ENCODE measurements around the gene HDAC5. TPM values are rescaled to one million over a fixed set of nuclear protein-coding genes. Genes with fewer than 3 reads are reported as not detected.

Gene HDAC5
- total RNA-seq, 1 donor from 2014 or later = 28.2 TPM

GRCh38 chr17:44030482-44030881 is 93.0 kb downstream of the HDAC5 start:
- no peak for DNase-seq (ENCODE audit: low read depth in 2 of 2)

GRCh38 chr17:44029736-44030135 is 93.7 kb downstream of the HDAC5 start:
- no peak for DNase-seq (ENCODE audit: low read depth in 2 of 2)

Other genes with a start within 250 kb of the HDAC5 start
- gene MPP2, start 216.1 kb downstream of the HDAC5 start, total RNA-seq = under 0.01 TPM in 2 replicates
- not detected in 2 replicates for gene PPY, start 181.2 kb downstream of the HDAC5 start, total RNA-seq
- gene PYY, start 169.7 kb downstream of the HDAC5 start, total RNA-seq = not detected in 2 replicates
- 2.0 and 5.0 TPM in 2 replicates for gene NAGS, start 119.0 kb downstream of the HDAC5 start, total RNA-seq
- gene TMEM101, start 108.7 kb downstream of the HDAC5 start, total RNA-seq = 65.2 and 77.2 TPM in 2 replicates
- gene LSM12, start 57.0 kb downstream of the HDAC5 start, total RNA-seq = 18.7 and 20.9 TPM in 2 replicates
- 24.6 and 25.2 TPM in 2 replicates for gene G6PC3, start 52.9 kb downstream of the HDAC5 start, total RNA-seq
- 0.99 and 1.5 TPM in 2 replicates for gene HROB, start 18.3 kb upstream of the HDAC5 start, total RNA-seq
- gene ASB16, start 47.1 kb upstream of the HDAC5 start, total RNA-seq = not detected in 2 replicates
- gene TMUB2, start 63.3 kb upstream of the HDAC5 start, total RNA-seq = 23.5 and 39.9 TPM in 2 replicates
- gene ATXN7L3, start 76.2 kb upstream of the HDAC5 start, total RNA-seq = 26.8 and 41.7 TPM in 2 replicates
- 28.3 and 40.5 TPM in 2 replicates for gene UBTF, start 96.0 kb upstream of the HDAC5 start, total RNA-seq
- gene SLC4A1, start 144.5 kb upstream of the HDAC5 start, total RNA-seq = not detected in 2 replicates
- 0.22 TPM in 1 of 2 replicates, not detected in the other for gene RUNDC3A, start 185.0 kb upstream of the HDAC5 start, total RNA-seq
- 47.5 and 72.6 TPM in 2 replicates for gene SLC25A39, start 201.2 kb upstream of the HDAC5 start, total RNA-seq
- 419 and 473 TPM in 2 replicates for gene GRN, start 221.7 kb upstream of the HDAC5 start, total RNA-seq
- gene FAM171A2, start 240.2 kb upstream of the HDAC5 start, total RNA-seq = 6.3 and 8.1 TPM in 2 replicates